PC-3 (cell line): ENCODE results near the gene SEMA3A. TPM values are rescaled to one million over a fixed set of nuclear protein-coding genes. Genes with fewer than 3 reads are reported as not detected.

Source experiments
- ATAC-seq: fragments of 200-7000 bp; cut with Tn5 transposase; 2 replicates; pipeline ENCODE4 v1.9.1; 2020; ENCODE audit warnings: mild to moderate bottlenecking, moderate library complexity
- BruUV-seq: library from RNA; stranded (reverse); fragments of 400-500 nt; replicated peaks from 2 replicates; lab custom pipeline; 2021; lab: Mats Ljungman, UMichigan
- CTCF ChIA-PET: fragments of 300-600 bp; sonication (Branson Sonifier 250); formaldehyde crosslinking; loops from one replicate; lab custom pipeline; 2022; ENCODE audit warnings: antibody characterized with exemption; lab: Charles Lee
- POLR2A ChIA-PET: fragments of 300-600 bp; sonication (Branson Sonifier 250); formaldehyde crosslinking; loops from one replicate; lab custom pipeline; 2022; ENCODE audit warnings: antibody characterized with exemption; ENCODE audit not compliant: unreplicated experiment; lab: Charles Lee
- DNase-seq: peaks from one replicate; pipeline ENCODE4 v3.0.0-alpha.2; 2015
- H2AFZ ChIP-seq: fragments of 300-600 bp; sonication (generic); 2 replicates; pipeline ENCODE4 v1.6.0; 2016; ENCODE audit warnings: antibody characterized with exemption, low read length
- H3F3A ChIP-seq: fragments of 300-600 bp; sonication (generic); one replicate; pipeline ENCODE4 v1.6.0; 2017; ENCODE audit warnings: antibody characterized with exemption, low read length, control low read depth, mild to moderate bottlenecking; ENCODE audit not compliant: unreplicated experiment
- H3K27ac ChIP-seq: fragments of 300-600 bp; sonication (generic); 2 replicates; pipeline ENCODE4 v1.5.1; 2016; ENCODE audit warnings: mild to moderate bottlenecking, low read length
- H3K27me3 ChIP-seq: fragments of 300-600 bp; sonication (generic); 2 replicates; pipeline ENCODE4 v1.6.1; 2016; ENCODE audit warnings: low read length, mixed read lengths
- H3K36me3 ChIP-seq: fragments of 300-600 bp; sonication (generic); 2 replicates; pipeline ENCODE4 v1.6.1; 2016; ENCODE audit warnings: low read depth, mixed run types, low read length, mixed read lengths
- H3K4me1 ChIP-seq: fragments of 300-600 bp; sonication (generic); 2 replicates; pipeline ENCODE4 v1.5.1; 2016; ENCODE audit warnings: low read length; ENCODE audit not compliant: insufficient read depth
- H3K4me2 ChIP-seq: fragments of 300-600 bp; sonication (generic); 2 replicates; pipeline ENCODE4 v1.6.0; 2016; ENCODE audit warnings: low read length
- H3K4me3 ChIP-seq: fragments of 300-600 bp; sonication (generic); 2 replicates; pipeline ENCODE4 v1.5.1; 2016; ENCODE audit warnings: mild to moderate bottlenecking, low read length, mixed read lengths
- H3K79me2 ChIP-seq: fragments of 300-600 bp; sonication (generic); 2 replicates; pipeline ENCODE4 v1.6.1; 2017; ENCODE audit warnings: low read length, mixed read lengths
- H3K9ac ChIP-seq: fragments of 300-600 bp; sonication (generic); 2 replicates; pipeline ENCODE4 v1.6.0; 2016; ENCODE audit warnings: mild to moderate bottlenecking, low read length
- H3K9me2 ChIP-seq: fragments of 300-600 bp; sonication (generic); replicated peaks from 2 replicates; pipeline ENCODE4 v1.6.1; 2016; ENCODE audit warnings: mixed run types, low read length, mixed read lengths
- H3K9me3 ChIP-seq: fragments of 300-600 bp; sonication (generic); 2 replicates; pipeline ENCODE4 v1.6.1; 2016; ENCODE audit warnings: low read length, mixed read lengths
- H4K20me1 ChIP-seq: fragments of 300-600 bp; sonication (generic); 2 replicates; pipeline ENCODE4 v1.6.1; 2016; ENCODE audit warnings: low read length, mixed read lengths
- EZH2 ChIP-seq: fragments of 300-600 bp; sonication (generic); IDR thresholded peaks from one replicate; pipeline ENCODE4 v1.6.1; 2017; ENCODE audit warnings: antibody characterized with exemption, mild to moderate bottlenecking, low read length; ENCODE audit not compliant: unreplicated experiment
- EZH2phosphoT487 ChIP-seq: fragments of 300-600 bp; sonication (generic); IDR thresholded peaks from 2 replicates; pipeline ENCODE4 v1.6.1; 2018; ENCODE audit warnings: mild to moderate bottlenecking, antibody characterized with exemption, low read length, borderline replicate concordance
- intact Hi-C: fragments of 100-400 bp; cut with micrococcal nuclease; formaldehyde crosslinking; loops from 2 replicates; pipeline ENCODE4 v1.9.0; 2023
- total RNA-seq: library from RNA; depleted of rRNA; stranded (reverse); fragments of >200 nt; gene quantifications from 2 replicates; pipeline ENCODE4 v1.2.3, GENCODE V29; 2014
- TF ChIP-seq, protein P1 (sequence below): fragments of 300-600 bp; sonication (generic); conservative IDR thresholded peaks from 2 replicates; pipeline ENCODE4 v1.5.1; 2017; ENCODE audit warnings: antibody characterized with exemption, low read depth, mild to moderate bottlenecking, low read length

SEMA3A gene
- total RNA-seq, 1 experiment from 2014 or later = 16.9 TPM

DNA sequence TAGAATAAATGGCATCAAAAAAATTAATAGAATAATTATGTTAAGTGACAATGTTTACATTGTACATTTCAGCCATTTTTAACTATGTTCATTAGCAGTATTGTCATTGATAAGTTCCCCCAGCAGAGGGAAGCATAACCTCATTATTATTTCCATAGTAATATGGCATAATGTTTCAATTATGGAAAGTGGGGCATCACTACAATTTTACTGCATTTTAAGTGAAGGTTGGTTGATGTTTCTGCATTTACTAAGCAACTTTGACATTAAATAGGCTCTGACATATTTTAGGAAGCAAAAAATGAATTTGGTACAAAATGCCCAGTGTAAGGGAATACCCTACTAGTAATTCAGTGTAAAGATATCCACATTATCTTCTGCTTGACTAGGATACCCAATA is 218.3 kb downstream of the SEMA3A start:
- CTCF ChIA-PET = no interaction called here
- DNase-seq = peak; percentile 74

GRCh38 chr7:83970081-83970480 is 224.5 kb downstream of the SEMA3A start:
- no peaks in the 10 kb centered on the region for H4K20me1 ChIP-seq
- TF ChIP-seq, protein P1, sequence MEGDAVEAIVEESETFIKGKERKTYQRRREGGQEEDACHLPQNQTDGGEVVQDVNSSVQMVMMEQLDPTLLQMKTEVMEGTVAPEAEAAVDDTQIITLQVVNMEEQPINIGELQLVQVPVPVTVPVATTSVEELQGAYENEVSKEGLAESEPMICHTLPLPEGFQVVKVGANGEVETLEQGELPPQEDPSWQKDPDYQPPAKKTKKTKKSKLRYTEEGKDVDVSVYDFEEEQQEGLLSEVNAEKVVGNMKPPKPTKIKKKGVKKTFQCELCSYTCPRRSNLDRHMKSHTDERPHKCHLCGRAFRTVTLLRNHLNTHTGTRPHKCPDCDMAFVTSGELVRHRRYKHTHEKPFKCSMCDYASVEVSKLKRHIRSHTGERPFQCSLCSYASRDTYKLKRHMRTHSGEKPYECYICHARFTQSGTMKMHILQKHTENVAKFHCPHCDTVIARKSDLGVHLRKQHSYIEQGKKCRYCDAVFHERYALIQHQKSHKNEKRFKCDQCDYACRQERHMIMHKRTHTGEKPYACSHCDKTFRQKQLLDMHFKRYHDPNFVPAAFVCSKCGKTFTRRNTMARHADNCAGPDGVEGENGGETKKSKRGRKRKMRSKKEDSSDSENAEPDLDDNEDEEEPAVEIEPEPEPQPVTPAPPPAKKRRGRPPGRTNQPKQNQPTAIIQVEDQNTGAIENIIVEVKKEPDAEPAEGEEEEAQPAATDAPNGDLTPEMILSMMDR = no peak
- TF ChIP-seq EZH2 = no peak
- TF ChIP-seq EZH2phosphoT487 = no peak
- no peak for DNase-seq
- H3K9me2 ChIP-seq = no peaks in the 10 kb centered on the region
- H3K4me1 ChIP-seq = no peaks in the 10 kb centered on the region; the same call in 1 of the 2 replicates
- H3K27ac ChIP-seq = no peak overlapping the region
- no TSS peak for BruUV-seq
- H3K79me2 ChIP-seq = no peaks in the 10 kb centered on the region
- no peaks in the 10 kb centered on the region; the same call in 1 of the 2 replicates for H3K36me3 ChIP-seq
- no peak overlapping the region for H3K4me2 ChIP-seq
- no peak for ATAC-seq
- POLR2A ChIA-PET = no interaction called here
- no peaks in the 10 kb centered on the region for H3K27me3 ChIP-seq
- H3K9ac ChIP-seq = no peak overlapping the region
- no peaks in the 10 kb centered on the region for H3K9me3 ChIP-seq
- H3F3A ChIP-seq = no peaks in the 10 kb centered on the region
- no peak overlapping the region for H3K4me3 ChIP-seq
- no peak overlapping the region for H2AFZ ChIP-seq
- CTCF ChIA-PET = no interaction called here
- intact Hi-C loops = loop anchor here (5.0 to 10.0 kb wide), 2 partner anchors 33 to 405 kb away; no protein-coding TSS in a partner anchor

More for the DNA sequence above, 218.3 kb downstream of the SEMA3A start:
- Histone ChIP-seq H3K27me3 (no peaks in the 10 kb centered on the region), H3K4me2 (no peak overlapping the region), H3K79me2 (no peaks in the 10 kb centered on the region), H3K27ac (peak overlapping the region; percentile 29), H3K4me3 (no peak overlapping the region), H3K36me3 (no peaks in the 10 kb centered on the region; the same call in 1 of the 2 replicates), H4K20me1 (no peaks in the 10 kb centered on the region), H3K4me1 (no peaks in the 10 kb centered on the region), H2AFZ (no peak overlapping the region), H3K9ac (no peak overlapping the region), H3K9me3 (no peaks in the 10 kb centered on the region), H3K9me2 (no peaks in the 10 kb centered on the region), H3F3A (no peaks in the 10 kb centered on the region)
- POLR2A ChIA-PET = no interaction called here
- no peak for TF ChIP-seq EZH2
- no peak for TF ChIP-seq EZH2phosphoT487
- TF ChIP-seq, protein P1 = peak; percentile 83
- intact Hi-C loops = loop anchor here (1.0 to 10.0 kb wide), 8 partner anchors 81 to 1047 kb away; no protein-coding TSS in a partner anchor
- ATAC-seq = peak; percentile 56
- no TSS peak for BruUV-seq

DNA sequence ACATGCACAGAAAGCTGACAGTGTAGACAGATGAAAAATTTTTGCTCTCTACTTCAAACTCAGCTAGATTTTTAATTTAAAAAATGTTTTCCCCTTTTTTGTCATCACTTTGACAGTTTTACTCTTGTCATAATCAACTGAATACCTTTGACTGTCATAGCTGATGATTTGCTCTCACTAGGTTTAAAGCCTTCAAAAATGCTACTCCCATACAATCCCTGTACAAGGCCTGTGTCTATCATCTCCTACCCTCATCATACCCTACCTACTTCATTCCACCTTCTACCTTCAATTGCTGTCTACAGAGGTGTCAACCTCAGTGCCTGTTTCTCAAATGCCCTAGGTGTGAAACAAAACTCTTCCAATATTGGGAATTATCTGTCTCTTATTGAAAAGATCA is 230.3 kb downstream of the SEMA3A start:
- Histone ChIP-seq H3K36me3 (peaks cover 3% of the 10 kb centered on the region; the same call in 1 of the 2 replicates), H3K4me3 (no peak overlapping the region), H2AFZ (no peak overlapping the region), H3K9me3 (no peaks in the 10 kb centered on the region), H3K4me1 (no peaks in the 10 kb centered on the region), H3K27me3 (no peaks in the 10 kb centered on the region), H3K9ac (no peak overlapping the region), H3K27ac (no peak overlapping the region), H3F3A (no peaks in the 10 kb centered on the region), H3K9me2 (no peaks in the 10 kb centered on the region), H3K79me2 (no peaks in the 10 kb centered on the region), H3K4me2 (no peak overlapping the region), H4K20me1 (no peaks in the 10 kb centered on the region)
- TF ChIP-seq EZH2 (no peak), EZH2phosphoT487 (no peak)
- TF ChIP-seq, protein P1 = no peak
- ChIA-PET POLR2A (no interaction called here), CTCF (interaction anchor here (0.7 kb wide), 1 partner anchor 287 kb away, joined by 3 read pairs; no protein-coding TSS in a partner anchor)
- intact Hi-C loops = no loop called here
- DNase-seq (no peak), ATAC-seq (no peak)
- BruUV-seq = no TSS peak
